HEK293 (cell line): ENCODE measurements around the gene SSBP3.

Experiments used
- TSHZ1 ChIP-seq: fragments of 450-650 bp; formaldehyde crosslinking; IDR thresholded peaks from 2 replicates; pipeline ENCODE4 v1.5.1; 2016; ENCODE audit warnings: missing biosample characterization, missing genetic modification characterization, borderline replicate concordance
- ZFP3 ChIP-seq: fragments of 450-650 bp; formaldehyde crosslinking; IDR thresholded peaks from 2 replicates; pipeline ENCODE4 v1.5.1; 2016; ENCODE audit warnings: low read depth, missing biosample characterization, missing genetic modification characterization
- ZNF37A ChIP-seq: fragments of 450-650 bp; IDR thresholded peaks from 2 replicates; pipeline ENCODE4 v1.5.1; 2018; ENCODE audit warnings: missing biosample characterization, missing genetic modification characterization
- ZNF473 ChIP-seq: fragments of 450-650 bp; formaldehyde crosslinking; IDR thresholded peaks from 2 replicates; pipeline ENCODE4 v1.5.1; 2017; ENCODE audit warnings: missing biosample characterization, missing genetic modification characterization
- ZNF530 ChIP-seq: fragments of 450-650 bp; formaldehyde crosslinking; IDR thresholded peaks from 2 replicates; pipeline ENCODE4 v1.5.1; 2016; ENCODE audit warnings: low read depth, missing biosample characterization, missing genetic modification characterization
- ZNF558 ChIP-seq: fragments of 450-650 bp; formaldehyde crosslinking; IDR thresholded peaks from 2 replicates; pipeline ENCODE4 v1.5.1; 2016; ENCODE audit warnings: missing biosample characterization, missing genetic modification characterization
- TF ChIP-seq, protein P1 (sequence below): fragments of 450-650 bp; formaldehyde crosslinking; IDR thresholded peaks from 2 replicates; pipeline ENCODE4 v1.5.1; 2016; ENCODE audit warnings: missing biosample characterization, missing genetic modification characterization
- TF ChIP-seq, protein P2 (sequence below): fragments of 450-650 bp; formaldehyde crosslinking; IDR thresholded peaks from 2 replicates; pipeline ENCODE4 v1.5.1; 2016; ENCODE audit warnings: missing biosample characterization, missing genetic modification characterization
- TF ChIP-seq, protein P3 (sequence below): fragments of 450-650 bp; formaldehyde crosslinking; IDR thresholded peaks from 2 replicates; pipeline ENCODE4 v1.5.1; 2016; ENCODE audit warnings: missing biosample characterization, missing genetic modification characterization
- TF ChIP-seq, protein P4 (sequence below): fragments of 450-650 bp; IDR thresholded peaks from 2 replicates; pipeline ENCODE4 v1.5.1; 2018; ENCODE audit warnings: missing biosample characterization, missing genetic modification characterization

DNA sequence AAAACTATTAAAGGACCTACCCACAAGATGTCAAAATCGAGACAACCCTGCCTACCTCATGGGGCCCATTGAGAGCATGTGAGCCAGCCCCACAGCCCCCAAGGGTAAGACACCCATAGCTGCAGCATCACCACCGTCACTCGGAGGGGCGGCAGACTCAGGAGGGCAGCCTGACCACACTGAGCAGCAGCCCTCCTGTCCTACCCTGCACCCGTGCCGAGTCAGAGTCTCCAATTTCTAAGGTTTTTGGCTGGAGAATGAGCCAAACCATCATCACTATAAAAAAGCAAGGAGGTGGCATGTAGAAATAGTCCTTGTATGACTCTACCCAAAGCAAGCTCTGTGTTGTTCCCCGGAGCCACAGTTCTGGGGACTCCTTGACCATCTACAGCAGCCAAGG, 94.7 kb downstream of the SSBP3 start:
- TF ChIP-seq, protein P1, sequence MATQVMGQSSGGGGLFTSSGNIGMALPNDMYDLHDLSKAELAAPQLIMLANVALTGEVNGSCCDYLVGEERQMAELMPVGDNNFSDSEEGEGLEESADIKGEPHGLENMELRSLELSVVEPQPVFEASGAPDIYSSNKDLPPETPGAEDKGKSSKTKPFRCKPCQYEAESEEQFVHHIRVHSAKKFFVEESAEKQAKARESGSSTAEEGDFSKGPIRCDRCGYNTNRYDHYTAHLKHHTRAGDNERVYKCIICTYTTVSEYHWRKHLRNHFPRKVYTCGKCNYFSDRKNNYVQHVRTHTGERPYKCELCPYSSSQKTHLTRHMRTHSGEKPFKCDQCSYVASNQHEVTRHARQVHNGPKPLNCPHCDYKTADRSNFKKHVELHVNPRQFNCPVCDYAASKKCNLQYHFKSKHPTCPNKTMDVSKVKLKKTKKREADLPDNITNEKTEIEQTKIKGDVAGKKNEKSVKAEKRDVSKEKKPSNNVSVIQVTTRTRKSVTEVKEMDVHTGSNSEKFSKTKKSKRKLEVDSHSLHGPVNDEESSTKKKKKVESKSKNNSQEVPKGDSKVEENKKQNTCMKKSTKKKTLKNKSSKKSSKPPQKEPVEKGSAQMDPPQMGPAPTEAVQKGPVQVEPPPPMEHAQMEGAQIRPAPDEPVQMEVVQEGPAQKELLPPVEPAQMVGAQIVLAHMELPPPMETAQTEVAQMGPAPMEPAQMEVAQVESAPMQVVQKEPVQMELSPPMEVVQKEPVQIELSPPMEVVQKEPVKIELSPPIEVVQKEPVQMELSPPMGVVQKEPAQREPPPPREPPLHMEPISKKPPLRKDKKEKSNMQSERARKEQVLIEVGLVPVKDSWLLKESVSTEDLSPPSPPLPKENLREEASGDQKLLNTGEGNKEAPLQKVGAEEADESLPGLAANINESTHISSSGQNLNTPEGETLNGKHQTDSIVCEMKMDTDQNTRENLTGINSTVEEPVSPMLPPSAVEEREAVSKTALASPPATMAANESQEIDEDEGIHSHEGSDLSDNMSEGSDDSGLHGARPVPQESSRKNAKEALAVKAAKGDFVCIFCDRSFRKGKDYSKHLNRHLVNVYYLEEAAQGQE (tag by site-specific recombination): no peak
- TF ChIP-seq, protein P2, sequence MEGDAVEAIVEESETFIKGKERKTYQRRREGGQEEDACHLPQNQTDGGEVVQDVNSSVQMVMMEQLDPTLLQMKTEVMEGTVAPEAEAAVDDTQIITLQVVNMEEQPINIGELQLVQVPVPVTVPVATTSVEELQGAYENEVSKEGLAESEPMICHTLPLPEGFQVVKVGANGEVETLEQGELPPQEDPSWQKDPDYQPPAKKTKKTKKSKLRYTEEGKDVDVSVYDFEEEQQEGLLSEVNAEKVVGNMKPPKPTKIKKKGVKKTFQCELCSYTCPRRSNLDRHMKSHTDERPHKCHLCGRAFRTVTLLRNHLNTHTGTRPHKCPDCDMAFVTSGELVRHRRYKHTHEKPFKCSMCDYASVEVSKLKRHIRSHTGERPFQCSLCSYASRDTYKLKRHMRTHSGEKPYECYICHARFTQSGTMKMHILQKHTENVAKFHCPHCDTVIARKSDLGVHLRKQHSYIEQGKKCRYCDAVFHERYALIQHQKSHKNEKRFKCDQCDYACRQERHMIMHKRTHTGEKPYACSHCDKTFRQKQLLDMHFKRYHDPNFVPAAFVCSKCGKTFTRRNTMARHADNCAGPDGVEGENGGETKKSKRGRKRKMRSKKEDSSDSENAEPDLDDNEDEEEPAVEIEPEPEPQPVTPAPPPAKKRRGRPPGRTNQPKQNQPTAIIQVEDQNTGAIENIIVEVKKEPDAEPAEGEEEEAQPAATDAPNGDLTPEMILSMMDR (tag by site-specific recombination): no peak
- TF ChIP-seq ZNF473 (tag by site-specific recombination) (no peak), ZNF558 (no peak), ZNF530 (tag by site-specific recombination) (no peak), ZFP3 (tag by site-specific recombination) (no peak), TSHZ1 (tag by site-specific recombination) (no peak), ZNF37A (no peak)
- TF ChIP-seq, protein P3, sequence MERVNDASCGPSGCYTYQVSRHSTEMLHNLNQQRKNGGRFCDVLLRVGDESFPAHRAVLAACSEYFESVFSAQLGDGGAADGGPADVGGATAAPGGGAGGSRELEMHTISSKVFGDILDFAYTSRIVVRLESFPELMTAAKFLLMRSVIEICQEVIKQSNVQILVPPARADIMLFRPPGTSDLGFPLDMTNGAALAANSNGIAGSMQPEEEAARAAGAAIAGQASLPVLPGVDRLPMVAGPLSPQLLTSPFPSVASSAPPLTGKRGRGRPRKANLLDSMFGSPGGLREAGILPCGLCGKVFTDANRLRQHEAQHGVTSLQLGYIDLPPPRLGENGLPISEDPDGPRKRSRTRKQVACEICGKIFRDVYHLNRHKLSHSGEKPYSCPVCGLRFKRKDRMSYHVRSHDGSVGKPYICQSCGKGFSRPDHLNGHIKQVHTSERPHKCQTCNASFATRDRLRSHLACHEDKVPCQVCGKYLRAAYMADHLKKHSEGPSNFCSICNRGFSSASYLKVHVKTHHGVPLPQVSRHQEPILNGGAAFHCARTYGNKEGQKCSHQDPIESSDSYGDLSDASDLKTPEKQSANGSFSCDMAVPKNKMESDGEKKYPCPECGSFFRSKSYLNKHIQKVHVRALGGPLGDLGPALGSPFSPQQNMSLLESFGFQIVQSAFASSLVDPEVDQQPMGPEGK (tag by site-specific recombination): no peak
- TF ChIP-seq, protein P4, sequence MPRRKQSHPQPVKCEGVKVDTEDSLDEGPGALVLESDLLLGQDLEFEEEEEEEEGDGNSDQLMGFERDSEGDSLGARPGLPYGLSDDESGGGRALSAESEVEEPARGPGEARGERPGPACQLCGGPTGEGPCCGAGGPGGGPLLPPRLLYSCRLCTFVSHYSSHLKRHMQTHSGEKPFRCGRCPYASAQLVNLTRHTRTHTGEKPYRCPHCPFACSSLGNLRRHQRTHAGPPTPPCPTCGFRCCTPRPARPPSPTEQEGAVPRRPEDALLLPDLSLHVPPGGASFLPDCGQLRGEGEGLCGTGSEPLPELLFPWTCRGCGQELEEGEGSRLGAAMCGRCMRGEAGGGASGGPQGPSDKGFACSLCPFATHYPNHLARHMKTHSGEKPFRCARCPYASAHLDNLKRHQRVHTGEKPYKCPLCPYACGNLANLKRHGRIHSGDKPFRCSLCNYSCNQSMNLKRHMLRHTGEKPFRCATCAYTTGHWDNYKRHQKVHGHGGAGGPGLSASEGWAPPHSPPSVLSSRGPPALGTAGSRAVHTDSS (tag by site-specific recombination): no peak
